K562 (cell line): ENCODE measurements around the gene PRKAR2B. TPM values are rescaled to one million over a fixed set of nuclear protein-coding genes. Genes with fewer than 3 reads are reported as not detected.
A peak's percentile ranks its signal among the peaks of the same experiment; 100 is the strongest.

Experiments used
- CSDE1 ChIP-seq, 2 experiments: fragments of 450-650 bp; IDR thresholded peaks; 2 replicates each; pipeline ENCODE4 v1.6.1; 2016; ENCODE audit warnings: mild to moderate bottlenecking in 1 of 2
- FOS ChIP-seq: IDR thresholded peaks from 3 replicates; pipeline ENCODE4 v1.6.1; 2011; ENCODE audit not compliant: insufficient read length; ENCODE audit errors: extremely low read depth
- FOSL1 ChIP-seq: fragments of 200-800 bp; sonication (Bioruptor generic); conservative IDR thresholded peaks from 2 replicates; pipeline ENCODE4 v1.6.1; 2016; ENCODE audit warnings: missing genetic modification characterization, missing compliant biosample characterization
- NFIC ChIP-seq: fragments of 450-650 bp; IDR thresholded peaks from 2 replicates; pipeline ENCODE4 v1.6.1; 2017; ENCODE audit warnings: mild to moderate bottlenecking, inconsistent platforms
- RAD51 ChIP-seq: fragments of 450-650 bp; IDR thresholded peaks from 2 replicates; pipeline ENCODE4 v1.7.1; 2016; ENCODE audit warnings: low read depth, mild to moderate bottlenecking, borderline replicate concordance
- SMARCA4 ChIP-seq: fragments of 450-650 bp; IDR thresholded peaks from 2 replicates; pipeline ENCODE4 v1.6.1; 2016
- TEAD4 ChIP-seq, 2 experiments: sonication (generic) in 1 of 2; formaldehyde crosslinking in 1 of 2; IDR thresholded peaks; 2 replicates each; pipeline versions ENCODE4 v1.6.1 to v1.8.0; 2012 to 2022; ENCODE audit warnings: borderline replicate concordance in 1 of 2, inconsistent platforms in 1 of 2, low read length in 1 of 2, mild to moderate bottlenecking in 1 of 2, missing genetic modification reagents in 1 of 2
- ZNF23 ChIP-seq: fragments of 250-450 bp; sonication (Bioruptor Pico); IDR thresholded peaks from 2 replicates; pipeline ENCODE4 v1.4.0; 2020; ENCODE audit warnings: mild to moderate bottlenecking
- ZNF318 ChIP-seq, 2 experiments: fragments of 450-650 bp; IDR thresholded peaks; 2 replicates each; pipeline ENCODE4 v1.6.1; 2016; ENCODE audit warnings: mild to moderate bottlenecking in 2 of 2, borderline replicate concordance in 1 of 2, low read depth in 1 of 2, moderate library complexity in 1 of 2
- ZNF592 ChIP-seq: fragments of 450-650 bp; IDR thresholded peaks from 2 replicates; pipeline ENCODE4 v1.6.1; 2017; ENCODE audit warnings: antibody characterized with exemption, mild to moderate bottlenecking
- ZNF740 ChIP-seq, 3 experiments: fragments of 200-800 bp in 1 of 3; sonication (Bioruptor generic) in 1 of 3; sonication (generic) in 1 of 3; formaldehyde crosslinking in 1 of 3; IDR thresholded peaks; 2 replicates each; pipeline versions ENCODE4 v1.6.1 to v1.8.0; 2016 to 2022; ENCODE audit warnings: mild to moderate bottlenecking in 2 of 3, missing compliant biosample characterization in 2 of 3, missing genetic modification characterization in 2 of 3, missing genetic modification reagents in 1 of 3
- polyA plus RNA-seq, 8 experiments: library from polyadenylated mRNA; depleted of rRNA in 4 of 8; stranded (reverse) in 5 of 8; unstranded in 3 of 8; fragments of >200 nt; fragmentation: Nextera tagmentation in 2 of 8; fragmentation: Illumina TruSeq in 1 of 8; extraction: Ambion mirVana in 2 of 8; extraction: Trizol in 1 of 8; gene quantifications; 2 replicates each; pipeline versions ENCODE4 v1.2.1 to v1.2.3, GENCODE V29; 2011 to 2014; ENCODE audit warnings: inconsistent platforms in 1 of 8, missing spikeins in 1 of 8
- total RNA-seq, 7 experiments: library from RNA; depleted of rRNA in 6 of 7; stranded (reverse); fragments of >200 nt in 6 of 7; fragmentation: Illumina TruSeq in 2 of 7; extraction: Trizol in 2 of 7; gene quantifications; 2 replicates each; pipeline versions ENCODE4 v1.2.1 to v1.2.3, GENCODE V29; 2011 to 2021; ENCODE audit warnings: low replicate concordance in 1 of 7

The PRKAR2B gene
- total and polyA plus RNA-seq, 9 of the 15 experiments (the other 6 are each of a cell fraction or from before 2014, with no cell fraction given) = 59.0 to 173 (median 129) TPM

- TF ChIP-seq ZNF318 (IDR thresholded peaks at IDR 0.05; ENCODE audit: borderline replicate concordance in 1 of 2, low read depth in 1 of 2) (peak; percentile 29 to 57; a peak in 1 of 4 replicates), ZNF23 (peak; percentile 8; the same call in 1 of the 2 replicates), FOS (peak; percentile 68), RAD51 (0 out of 2 replicates have a peak, but pooled peaks have one; percentile 7), NFIC (no peak), TEAD4 (IDR thresholded peaks at IDR 0.05; ENCODE audit: low read length) (peak; percentile 9; the same call in 1 of the 2 replicates), TEAD4 (CRISPR knock-in tag; IDR thresholded peaks at IDR 0.05; ENCODE audit: borderline replicate concordance) (no peak), ZNF740 (CRISPR knock-in tag; IDR thresholded peaks at IDR 0.05) (no peak), ZNF740 (tag; IDR thresholded peaks at IDR 0.05) (no peak; a peak in 1 of 4 replicates), ZNF592 (0 out of 2 replicates have a peak, but pooled peaks have one; percentile 17), CSDE1 (IDR thresholded peaks at IDR 0.05) (peak in 1 of 2 experiments; percentile 37; a peak in 1 of 4 replicates), SMARCA4 (peak; percentile 82), FOSL1 (tag) (peak; percentile 97)
Observed at GRCh38 chr7:107076781-107077698, 32.5 kb downstream of the PRKAR2B start (continued).
